Upper lobe of left lung (tissue), 6 donors: ENCODE measurements around the gene PGA3. TPM values are rescaled to one million over a fixed set of nuclear protein-coding genes. Genes with fewer than 3 reads are reported as not detected.
A peak's percentile ranks its signal among the peaks of the same experiment; 100 is the strongest.
"Not testable (repeated sequence)": the region's sequence is repeated elsewhere in the genome, so short reads cannot be mapped to it uniquely, and the experiment has no call there.

Experiments
- ATAC-seq, 2 donors: fragments of 200-7000 bp; cut with Tn5 transposase; one replicate each; pipeline ENCODE4 v1.9.1; 2022; ENCODE audit warnings: mild to moderate bottlenecking in 2 of 2, moderate library complexity in 2 of 2; ENCODE audit not compliant: low FRiP score in 2 of 2
- DNase-seq, 2 donors: peaks; one replicate each; pipeline ENCODE4 v3.0.0-alpha.2; 2019 to 2020
- H3K27ac ChIP-seq, 4 donors: fragments of 200-600 bp; sonication (generic); one replicate each; pipeline ENCODE4 v1.5.1; 2016 to 2019
- H3K27me3 ChIP-seq, 4 donors: fragments of 200-600 bp; sonication (generic); one replicate each; pipeline ENCODE4 v1.5.1; 2017 to 2019
- H3K36me3 ChIP-seq, 4 donors: fragments of 200-600 bp; sonication (generic); one replicate each; pipeline ENCODE4 v1.5.1; 2016 to 2019
- H3K4me1 ChIP-seq, 4 donors: fragments of 200-600 bp; sonication (generic); one replicate each; pipeline ENCODE4 v1.5.1; 2018 to 2019
- H3K4me3 ChIP-seq, 4 donors: fragments of 200-600 bp; sonication (generic); one replicate each; pipeline ENCODE4 v1.5.1; 2017 to 2019; ENCODE audit warnings: mild to moderate bottlenecking in 2 of 4, moderate library complexity in 1 of 4
- H3K9me3 ChIP-seq, 4 donors: fragments of 200-600 bp; sonication (generic); one replicate each; pipeline ENCODE4 v1.5.1; 2018 to 2019
- CTCF ChIP-seq, 6 experiments: fragments of 450-650 bp in 4 of 6; fragments of 200-600 bp in 2 of 6; sonication (generic) in 2 of 6; IDR thresholded peaks; one replicate each; pipeline ENCODE4 v1.5.1; 2016 to 2019; ENCODE audit warnings: antibody characterized with exemption in 6 of 6
- EP300 ChIP-seq, 4 donors: sonication (generic); formaldehyde crosslinking; IDR thresholded peaks; one replicate each; pipeline ENCODE4 v1.5.1; 2017; ENCODE audit warnings: antibody characterized with exemption in 4 of 4, control low read depth in 2 of 4
- POLR2A ChIP-seq, 4 donors: fragments of 450-650 bp; IDR thresholded peaks; one replicate each; pipeline ENCODE4 v1.5.1; 2016 to 2017; ENCODE audit warnings: antibody characterized with exemption in 4 of 4, mild to moderate bottlenecking in 2 of 4
- POLR2AphosphoS5 ChIP-seq, 2 donors: sonication (generic); formaldehyde crosslinking; IDR thresholded peaks; one replicate each; pipeline ENCODE4 v1.5.1; 2017; ENCODE audit warnings: antibody characterized with exemption in 2 of 2
- WGBS, 2 donors: methylation state at CpG; one replicate each; pipeline ENCODE4 v1.1.5; 2017 to 2018; 5-methylcytosine and 5-hydroxymethylcytosine counted together
- total RNA-seq, 6 donors: library from RNA; depleted of rRNA in 4 of 6; stranded (reverse); fragments of >200 nt in 4 of 6; gene quantifications; one replicate each; pipeline versions ENCODE4 v1.1.0 to v1.2.1, GENCODE V29; 2016 to 2021
- donor health status: DM: no; HTN: no; CAD: no; lungs with moderate emphysema.
- donor health status: DM: no; HTN: yes; CAD: no; lungs with severe emphysema.

The PGA3 gene
- total RNA-seq, 6 donors from 2014 or later, result 0.14 to 0.67 TPM; not detected in 4

- peak overlapping the region; percentile 90 to 99 (median 94) for H3K27ac ChIP-seq
- WGBS, 2 donors, result 56 to 74% methylated on average over 8 of the region's 8 CpGs
- ATAC-seq (no peak), DNase-seq (peak in 1 of 2 donors; percentile 57)
- peak overlapping the region; percentile 8 to 82 (median 77) for H3K4me3 ChIP-seq
- TF ChIP-seq POLR2A (IDR thresholded peaks at IDR 0.05), result no peak
- peak in 1 of 2 donors; percentile 22 for TF ChIP-seq POLR2AphosphoS5 (IDR thresholded peaks at IDR 0.05)
- no peak for TF ChIP-seq EP300 (IDR thresholded peaks at IDR 0.05)
- no peak for TF ChIP-seq CTCF (IDR thresholded peaks at IDR 0.05)
- H3K36me3 ChIP-seq, result peaks cover 0 to under 1% (median 0%) of the 10 kb centered on the region in 4 donors
- H3K9me3 ChIP-seq, result no peaks in the 10 kb centered on the region
- peaks cover 30 to 58% (median 37%) of the 10 kb centered on the region in 4 donors for H3K4me1 ChIP-seq
- no peaks in the 10 kb centered on the region for H3K27me3 ChIP-seq
Observed at GRCh38 chr11:61162092-61162941, 41.0 kb upstream of the PGA3 start.

- H3K9me3 ChIP-seq, result no peaks in the 10 kb centered on the region
- H3K27ac ChIP-seq, result peak overlapping the region; percentile 39 to 99 (median 80)
- TF ChIP-seq POLR2A (IDR thresholded peaks at IDR 0.05) (no peak), CTCF (IDR thresholded peaks at IDR 0.05) (no peak), EP300 (IDR thresholded peaks at IDR 0.05) (no peak), POLR2AphosphoS5 (IDR thresholded peaks at IDR 0.05) (no peak)
- 84 to 86% methylated on average over 4 of the region's 4 CpGs for WGBS, 2 donors
- H3K4me1 ChIP-seq, result peaks cover 30 to 52% (median 37%) of the 10 kb centered on the region in 4 donors
- H3K36me3 ChIP-seq, result no peaks in the 10 kb centered on the region
- ATAC-seq, result no peak
- no peak for DNase-seq
- H3K4me3 ChIP-seq, result no peak overlapping the region
- H3K27me3 ChIP-seq, result no peaks in the 10 kb centered on the region
Observed at GRCh38 chr11:61163021-61163420, 40.3 kb upstream of the PGA3 start.

- H3K27me3 ChIP-seq, result no peaks in the 10 kb centered on the region
- no peak overlapping the region for H3K4me3 ChIP-seq
- DNase-seq (peak in 1 of 2 donors; percentile 51), ATAC-seq (peak in 1 of 2 donors; percentile 23)
- peak overlapping the region; percentile 70 to 99 (median 80) for H3K27ac ChIP-seq
- peak in 1 of 4 donors; percentile 30 for TF ChIP-seq POLR2A (IDR thresholded peaks at IDR 0.05)
- TF ChIP-seq CTCF (IDR thresholded peaks at IDR 0.05), result no peak
- peak; percentile 44 to 59 for TF ChIP-seq POLR2AphosphoS5 (IDR thresholded peaks at IDR 0.05)
- TF ChIP-seq EP300 (IDR thresholded peaks at IDR 0.05), result no peak
- no peaks in the 10 kb centered on the region for H3K9me3 ChIP-seq
- peaks cover 20 to 42% (median 28%) of the 10 kb centered on the region in 4 donors for H3K4me1 ChIP-seq
- no peaks in the 10 kb centered on the region for H3K36me3 ChIP-seq
- 69 to 72% methylated on average over 12 to 13 of the region's 13 CpGs for WGBS, 2 donors
Observed at GRCh38 chr11:61163714-61164605, 39.4 kb upstream of the PGA3 start.

- Histone ChIP-seq H3K27ac (peak overlapping the region; percentile 59 to 99 (median 76)), H3K27me3 (no peaks in the 10 kb centered on the region), H3K9me3 (no peaks in the 10 kb centered on the region), H3K4me3 (no peak overlapping the region), H3K4me1 (peaks cover 18 to 34% (median 21%) of the 10 kb centered on the region in 4 donors), H3K36me3 (no peaks in the 10 kb centered on the region)
- 66 to 76% methylated on average over 13 of the region's 13 CpGs for WGBS, 2 donors
- DNase-seq (no peak), ATAC-seq (no peak)
- TF ChIP-seq POLR2A (IDR thresholded peaks at IDR 0.05) (no peak), POLR2AphosphoS5 (IDR thresholded peaks at IDR 0.05) (no peak), CTCF (IDR thresholded peaks at IDR 0.05) (no peak), EP300 (IDR thresholded peaks at IDR 0.05) (no peak)
Observed at GRCh38 chr11:61164606-61165424, 38.5 kb upstream of the PGA3 start.

- not testable (repeated sequence) for H3K36me3 ChIP-seq, ATAC-seq, H3K9me3 ChIP-seq, H3K27me3 ChIP-seq, DNase-seq, H3K4me3 ChIP-seq
- peak overlapping the region in 1 of 4 donors; percentile 90 for H3K27ac ChIP-seq
- 58 to 60% methylated on average over 3 of the region's 7 CpGs for WGBS, 2 donors
- peaks cover 9 to 24% (median 12%) of the 10 kb centered on the region in 4 donors for H3K4me1 ChIP-seq
Observed at GRCh38 chr11:61165785-61166184, 37.5 kb upstream of the PGA3 start.

GRCh38 chr11:61166331-61166730 is 37.0 kb upstream of the PGA3 start:
- ATAC-seq, H3K36me3 ChIP-seq, H3K9me3 ChIP-seq, H3K27me3 ChIP-seq: not testable (repeated sequence)
- Histone ChIP-seq H3K4me1 (peaks cover 9 to 22% (median 12%) of the 10 kb centered on the region in 4 donors), H3K4me3 (peak overlapping the region in 1 of 4 donors; percentile 20), H3K27ac (peak overlapping the region in 2 of 4 donors; percentile 27 to 60)
- WGBS, 2 donors, result 96% methylated on average over 15 of the region's 31 CpGs; no CpG with 5 or more reads in 1 of the 2 donors
- DNase-seq, result peak in 1 of 2 donors; percentile 77
